ENCODE results near the gene VAV2.

GRCh38 chr9:133991964-133992779 lies at the start of gene VAV2:
- TF ChIP-seq HDGF (IDR thresholded peaks at IDR 0.05) = no peak
- TF ChIP-seq RBM22 (IDR thresholded peaks at IDR 0.05; ENCODE audit: low read depth, low read length, poor library complexity, severe bottlenecking) = no peak
- TF ChIP-seq MECOM (CRISPR knock-in tag; IDR thresholded peaks at IDR 0.05) = no peak
- no peak for TF ChIP-seq ZNF24 (IDR thresholded peaks at IDR 0.05)
- TF ChIP-seq, protein P1, sequence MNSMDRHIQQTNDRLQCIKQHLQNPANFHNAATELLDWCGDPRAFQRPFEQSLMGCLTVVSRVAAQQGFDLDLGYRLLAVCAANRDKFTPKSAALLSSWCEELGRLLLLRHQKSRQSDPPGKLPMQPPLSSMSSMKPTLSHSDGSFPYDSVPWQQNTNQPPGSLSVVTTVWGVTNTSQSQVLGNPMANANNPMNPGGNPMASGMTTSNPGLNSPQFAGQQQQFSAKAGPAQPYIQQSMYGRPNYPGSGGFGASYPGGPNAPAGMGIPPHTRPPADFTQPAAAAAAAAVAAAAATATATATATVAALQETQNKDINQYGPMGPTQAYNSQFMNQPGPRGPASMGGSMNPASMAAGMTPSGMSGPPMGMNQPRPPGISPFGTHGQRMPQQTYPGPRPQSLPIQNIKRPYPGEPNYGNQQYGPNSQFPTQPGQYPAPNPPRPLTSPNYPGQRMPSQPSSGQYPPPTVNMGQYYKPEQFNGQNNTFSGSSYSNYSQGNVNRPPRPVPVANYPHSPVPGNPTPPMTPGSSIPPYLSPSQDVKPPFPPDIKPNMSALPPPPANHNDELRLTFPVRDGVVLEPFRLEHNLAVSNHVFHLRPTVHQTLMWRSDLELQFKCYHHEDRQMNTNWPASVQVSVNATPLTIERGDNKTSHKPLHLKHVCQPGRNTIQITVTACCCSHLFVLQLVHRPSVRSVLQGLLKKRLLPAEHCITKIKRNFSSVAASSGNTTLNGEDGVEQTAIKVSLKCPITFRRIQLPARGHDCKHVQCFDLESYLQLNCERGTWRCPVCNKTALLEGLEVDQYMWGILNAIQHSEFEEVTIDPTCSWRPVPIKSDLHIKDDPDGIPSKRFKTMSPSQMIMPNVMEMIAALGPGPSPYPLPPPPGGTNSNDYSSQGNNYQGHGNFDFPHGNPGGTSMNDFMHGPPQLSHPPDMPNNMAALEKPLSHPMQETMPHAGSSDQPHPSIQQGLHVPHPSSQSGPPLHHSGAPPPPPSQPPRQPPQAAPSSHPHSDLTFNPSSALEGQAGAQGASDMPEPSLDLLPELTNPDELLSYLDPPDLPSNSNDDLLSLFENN (IDR thresholded peaks at IDR 0.05; ENCODE audit: low read depth in 2 of 2, low read length in 2 of 2) = no peak

All from K562 (cell line).